Measurements from ENCODE around the gene LAMTOR4.

The LAMTOR4 gene

DNA sequence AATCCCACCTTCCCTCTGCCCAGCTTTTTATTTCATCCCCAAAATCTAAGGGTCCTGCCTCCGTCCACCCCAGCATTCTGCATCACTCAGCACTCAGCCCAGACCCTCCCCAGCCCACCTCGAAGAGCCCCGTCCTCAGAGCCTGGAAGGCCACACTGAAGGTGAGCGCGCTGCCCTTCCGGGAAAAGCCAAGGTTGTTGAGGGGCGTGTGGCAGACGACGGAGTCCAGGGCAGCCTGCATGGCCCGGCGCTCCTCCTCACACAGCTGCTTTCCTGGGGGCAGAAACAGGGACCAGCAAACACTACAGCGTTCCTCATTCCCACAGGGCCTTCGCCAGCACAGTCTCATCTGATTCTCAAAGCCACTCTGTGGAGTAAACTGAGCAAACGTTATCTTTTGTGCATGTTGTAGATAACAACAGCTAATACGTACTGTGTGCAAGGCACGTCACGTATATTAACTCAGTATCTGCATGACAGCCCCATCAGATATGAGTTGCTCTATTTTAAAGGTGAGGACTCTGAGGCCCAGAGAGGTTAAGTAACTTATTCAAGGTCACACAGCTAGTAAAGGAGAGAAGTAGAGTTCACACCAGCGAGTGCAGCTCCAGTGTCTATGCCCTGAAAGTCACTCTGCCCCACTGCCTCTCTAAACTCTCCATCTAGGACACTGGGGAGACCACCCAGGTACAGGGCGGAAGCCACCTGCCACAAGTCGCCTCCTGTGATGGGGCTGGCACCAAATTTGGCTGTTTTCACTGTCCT lies 7.0 kb downstream of the LAMTOR4 start:
- H2AFZ ChIP-seq: no peak overlapping the region
- no peak overlapping the region for H3K4me3 ChIP-seq (ENCODE audit: low read depth, low read length)
- no peaks in the 10 kb centered on the region for H3K27me3 ChIP-seq (ENCODE audit: control insufficient read depth, insufficient read depth, low read length)
- TF ChIP-seq, protein P1, sequence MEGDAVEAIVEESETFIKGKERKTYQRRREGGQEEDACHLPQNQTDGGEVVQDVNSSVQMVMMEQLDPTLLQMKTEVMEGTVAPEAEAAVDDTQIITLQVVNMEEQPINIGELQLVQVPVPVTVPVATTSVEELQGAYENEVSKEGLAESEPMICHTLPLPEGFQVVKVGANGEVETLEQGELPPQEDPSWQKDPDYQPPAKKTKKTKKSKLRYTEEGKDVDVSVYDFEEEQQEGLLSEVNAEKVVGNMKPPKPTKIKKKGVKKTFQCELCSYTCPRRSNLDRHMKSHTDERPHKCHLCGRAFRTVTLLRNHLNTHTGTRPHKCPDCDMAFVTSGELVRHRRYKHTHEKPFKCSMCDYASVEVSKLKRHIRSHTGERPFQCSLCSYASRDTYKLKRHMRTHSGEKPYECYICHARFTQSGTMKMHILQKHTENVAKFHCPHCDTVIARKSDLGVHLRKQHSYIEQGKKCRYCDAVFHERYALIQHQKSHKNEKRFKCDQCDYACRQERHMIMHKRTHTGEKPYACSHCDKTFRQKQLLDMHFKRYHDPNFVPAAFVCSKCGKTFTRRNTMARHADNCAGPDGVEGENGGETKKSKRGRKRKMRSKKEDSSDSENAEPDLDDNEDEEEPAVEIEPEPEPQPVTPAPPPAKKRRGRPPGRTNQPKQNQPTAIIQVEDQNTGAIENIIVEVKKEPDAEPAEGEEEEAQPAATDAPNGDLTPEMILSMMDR (IDR thresholded peaks at IDR 0.05): no peak
- H3K36me3 ChIP-seq (ENCODE audit: control insufficient read depth, insufficient read depth, low read length): no peaks in the 10 kb centered on the region
- peaks cover 7% of the 10 kb centered on the region for H3K4me1 ChIP-seq
- no peak overlapping the region for H3K27ac ChIP-seq
- no peak overlapping the region for H3K9ac ChIP-seq
- no peaks in the 10 kb centered on the region for H3K9me3 ChIP-seq (ENCODE audit: control insufficient read depth, low read length)
- no peaks in the 10 kb centered on the region for H3K79me2 ChIP-seq
- no peak overlapping the region for H3K4me2 ChIP-seq (ENCODE audit: low read length)

DNA sequence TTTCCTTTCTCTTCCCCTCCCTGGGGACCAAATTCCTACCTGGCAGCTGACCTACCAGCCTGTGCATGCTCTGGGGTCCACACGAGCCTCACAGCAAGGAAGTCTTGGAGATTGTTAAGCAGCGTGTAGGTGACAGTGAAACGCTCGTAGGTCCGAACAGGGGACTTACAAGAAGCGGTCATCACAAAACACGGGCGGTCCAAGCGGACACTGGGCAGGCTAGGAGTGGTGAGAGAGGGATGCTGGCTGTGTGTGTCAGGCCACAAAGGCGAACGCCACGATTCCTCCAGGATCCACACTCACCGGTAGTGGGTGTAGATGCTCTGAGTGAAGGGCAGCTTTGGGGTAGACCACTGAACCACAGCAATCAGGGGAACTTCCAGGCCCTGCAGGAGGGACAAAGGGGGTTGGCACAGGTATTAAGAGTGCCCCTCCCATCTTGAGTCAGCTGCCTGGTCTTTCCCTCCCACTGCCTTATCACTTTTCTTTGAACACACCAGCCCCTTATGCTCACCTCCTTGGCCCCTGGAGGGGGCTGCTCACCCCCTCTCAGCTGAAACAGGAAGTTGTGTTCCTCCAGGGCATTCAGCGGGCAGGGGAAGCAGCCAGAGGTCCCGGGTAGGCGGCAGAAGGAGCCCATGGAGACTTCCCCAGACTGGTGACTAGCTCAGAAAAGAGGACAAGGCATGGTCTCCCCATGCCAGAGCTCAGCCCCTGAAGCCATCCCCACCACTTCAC lies 7.8 kb downstream of the LAMTOR4 start:
- Histone ChIP-seq H3K36me3 (ENCODE audit: control insufficient read depth, insufficient read depth, low read length) (no peaks in the 10 kb centered on the region), H3K9me3 (ENCODE audit: control insufficient read depth, low read length) (no peaks in the 10 kb centered on the region), H3K9ac (no peak overlapping the region), H3K27ac (peak overlapping the region; percentile 91), H3K4me2 (ENCODE audit: low read length) (peak overlapping the region; percentile 75), H2AFZ (no peak overlapping the region), H3K4me1 (peaks cover 7% of the 10 kb centered on the region), H3K4me3 (ENCODE audit: low read depth, low read length) (peak overlapping the region; percentile 87), H3K79me2 (no peaks in the 10 kb centered on the region), H3K27me3 (ENCODE audit: control insufficient read depth, insufficient read depth, low read length) (no peaks in the 10 kb centered on the region)
- TF ChIP-seq, protein P1 (IDR thresholded peaks at IDR 0.05): no peak

DNA sequence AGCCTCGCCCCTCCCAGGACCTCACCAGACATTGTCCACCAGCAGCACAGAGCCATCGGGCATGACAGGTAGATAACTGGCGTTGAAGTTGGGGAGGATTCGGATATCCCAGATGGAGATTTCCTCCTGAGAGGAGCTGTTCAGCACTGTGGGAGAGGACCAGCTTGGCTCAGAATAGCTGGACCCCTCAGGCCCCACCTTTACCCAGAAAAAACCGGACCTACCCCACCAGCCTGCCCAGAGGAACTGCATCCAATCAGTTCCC lies 8.3 kb downstream of the LAMTOR4 start:
- Histone ChIP-seq H3K4me2 (ENCODE audit: low read length) (peak overlapping the region; percentile 75), H3K79me2 (no peaks in the 10 kb centered on the region), H2AFZ (no peak overlapping the region), H3K4me3 (ENCODE audit: low read depth, low read length) (peak overlapping the region; percentile 87), H3K9me3 (ENCODE audit: control insufficient read depth, low read length) (no peaks in the 10 kb centered on the region), H3K27me3 (ENCODE audit: control insufficient read depth, insufficient read depth, low read length) (no peaks in the 10 kb centered on the region), H3K27ac (peak overlapping the region; percentile 91), H3K4me1 (peaks cover 7% of the 10 kb centered on the region), H3K36me3 (ENCODE audit: control insufficient read depth, insufficient read depth, low read length) (no peaks in the 10 kb centered on the region), H3K9ac (no peak overlapping the region)
- TF ChIP-seq, protein P1 (IDR thresholded peaks at IDR 0.05): no peak

DNA sequence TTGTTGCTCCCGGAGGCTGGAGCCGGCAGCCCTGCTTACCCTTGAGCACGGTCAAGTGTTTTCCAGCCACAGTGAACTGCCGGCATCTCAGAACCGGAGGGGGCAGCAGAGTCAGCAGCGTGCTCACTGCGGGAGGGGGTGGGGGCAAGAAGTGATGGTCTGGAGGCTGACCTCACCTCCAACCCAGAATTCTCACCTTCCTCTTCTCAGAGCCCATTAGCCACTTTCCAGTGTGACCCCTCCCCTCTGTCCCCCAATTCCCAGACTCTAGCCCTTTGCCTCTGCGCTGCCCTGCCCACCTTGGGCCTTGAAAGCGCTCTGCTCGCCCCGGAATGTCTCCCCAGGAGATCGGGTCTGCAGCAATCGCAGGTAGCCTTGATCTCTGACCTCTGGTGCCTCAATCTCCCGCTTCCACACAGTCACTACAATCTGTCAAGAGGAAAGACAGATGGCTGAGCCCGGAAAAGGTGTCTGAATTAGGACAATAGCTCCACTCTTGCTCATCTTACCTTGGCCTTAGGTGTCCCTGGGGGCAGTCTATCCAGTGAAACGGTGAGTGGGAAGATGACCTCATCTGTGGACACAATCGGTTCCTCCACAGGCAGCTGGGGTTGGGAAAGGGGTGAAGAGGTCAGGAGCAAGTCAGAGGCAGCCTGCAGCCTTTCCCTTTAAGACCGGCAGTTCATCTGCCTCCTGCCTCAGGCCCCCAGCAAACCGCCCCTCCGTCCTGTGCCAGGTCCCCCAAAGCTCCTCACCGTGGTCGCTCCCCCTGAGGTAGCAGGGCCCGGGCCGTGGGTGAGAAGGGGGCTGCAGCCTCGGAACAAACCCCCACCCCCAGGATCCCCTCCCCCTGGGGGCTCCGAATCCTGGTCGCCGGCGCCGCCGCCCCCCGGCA lies 8.9 kb downstream of the LAMTOR4 start:
- Histone ChIP-seq H2AFZ (peak overlapping the region; percentile 96), H3K27me3 (ENCODE audit: control insufficient read depth, insufficient read depth, low read length) (no peaks in the 10 kb centered on the region), H3K27ac (peak overlapping the region; percentile 91), H3K4me1 (peaks cover 7% of the 10 kb centered on the region), H3K79me2 (no peaks in the 10 kb centered on the region), H3K9ac (peak overlapping the region; percentile 80), H3K4me3 (ENCODE audit: low read depth, low read length) (peak overlapping the region; percentile 87), H3K36me3 (ENCODE audit: control insufficient read depth, insufficient read depth, low read length) (no peaks in the 10 kb centered on the region), H3K4me2 (ENCODE audit: low read length) (peak overlapping the region; percentile 75), H3K9me3 (ENCODE audit: control insufficient read depth, low read length) (no peaks in the 10 kb centered on the region)
- TF ChIP-seq, protein P1 (IDR thresholded peaks at IDR 0.05): peak; percentile 35
